ENCODE data around the gene DTWD2. TPM values are rescaled to one million over a fixed set of nuclear protein-coding genes. Genes with fewer than 3 reads are reported as not detected.
A peak's percentile ranks its signal among the peaks of the same experiment; 100 is the strongest.
"Not testable (repeated sequence)": the region's sequence is repeated elsewhere in the genome, so short reads cannot be mapped to it uniquely, and the experiment has no call there.

The DTWD2 gene
- total RNA-seq, 1 experiment from 2014 or later = 24.7 TPM

- Histone ChIP-seq H3K4me3 (ENCODE audit: insufficient read depth, low read depth, low read length) (no peak overlapping the region), H3K36me3 (replicated peaks; ENCODE audit: control insufficient read depth, insufficient read depth, low read length) (no peaks in the 10 kb centered on the region), H3K27me3 (ENCODE audit: control insufficient read depth, insufficient read depth, low read length) (no peaks in the 10 kb centered on the region)
- DNase-seq = no peak
Observed at GRCh38 chr5:119017994-119018393, 29.6 kb upstream of the DTWD2 start.

- no peak overlapping the region for H3K4me3 ChIP-seq (ENCODE audit: insufficient read depth, low read depth, low read length)
- no peaks in the 10 kb centered on the region for H3K36me3 ChIP-seq (replicated peaks; ENCODE audit: control insufficient read depth, insufficient read depth, low read length)
- DNase-seq = no peak
- no peaks in the 10 kb centered on the region for H3K27me3 ChIP-seq (ENCODE audit: control insufficient read depth, insufficient read depth, low read length)
Observed at GRCh38 chr5:119016125-119016774, 27.9 kb upstream of the DTWD2 start.

GRCh38 chr5:119011186-119011585 lies 22.8 kb upstream of the DTWD2 start:
- DNase-seq = peak; percentile 57
- Histone ChIP-seq H3K36me3 (replicated peaks; ENCODE audit: control insufficient read depth, insufficient read depth, low read length) (no peaks in the 10 kb centered on the region), H3K4me3 (ENCODE audit: insufficient read depth, low read depth, low read length) (no peak overlapping the region), H3K27me3 (ENCODE audit: control insufficient read depth, insufficient read depth, low read length) (no peaks in the 10 kb centered on the region)

- Histone ChIP-seq H3K4me3 (ENCODE audit: insufficient read depth, low read depth, low read length) (no peak overlapping the region), H3K27me3 (ENCODE audit: control insufficient read depth, insufficient read depth, low read length) (no peaks in the 10 kb centered on the region), H3K36me3 (replicated peaks; ENCODE audit: control insufficient read depth, insufficient read depth, low read length) (no peaks in the 10 kb centered on the region)
- DNase-seq = no peak
Observed at GRCh38 chr5:119010206-119010605, 21.9 kb upstream of the DTWD2 start.

GRCh38 chr5:119009131-119009530 lies 20.8 kb upstream of the DTWD2 start:
- DNase-seq = no peak
- Histone ChIP-seq H3K4me3 (ENCODE audit: insufficient read depth, low read depth, low read length) (no peak overlapping the region), H3K27me3 (ENCODE audit: control insufficient read depth, insufficient read depth, low read length) (no peaks in the 10 kb centered on the region), H3K36me3 (replicated peaks; ENCODE audit: control insufficient read depth, insufficient read depth, low read length) (no peaks in the 10 kb centered on the region)

GRCh38 chr5:118999696-119000095 lies 11.3 kb upstream of the DTWD2 start:
- Histone ChIP-seq H3K36me3 (replicated peaks; ENCODE audit: control insufficient read depth, insufficient read depth, low read length) (no peaks in the 10 kb centered on the region), H3K4me3 (ENCODE audit: insufficient read depth, low read depth, low read length) (no peak overlapping the region), H3K27me3 (ENCODE audit: control insufficient read depth, insufficient read depth, low read length) (no peaks in the 10 kb centered on the region)
- no peak for DNase-seq

GRCh38 chr5:118998861-118999260 lies 10.5 kb upstream of the DTWD2 start:
- H3K27me3 ChIP-seq (ENCODE audit: control insufficient read depth, insufficient read depth, low read length); H3K4me3 ChIP-seq (ENCODE audit: insufficient read depth, low read depth, low read length); H3K36me3 ChIP-seq (replicated peaks; ENCODE audit: control insufficient read depth, insufficient read depth, low read length); DNase-seq: not testable (repeated sequence)

GRCh38 chr5:118996098-118996497 lies 7.8 kb upstream of the DTWD2 start:
- H3K27me3 ChIP-seq (ENCODE audit: control insufficient read depth, insufficient read depth, low read length) = no peaks in the 10 kb centered on the region
- no peaks in the 10 kb centered on the region for H3K36me3 ChIP-seq (replicated peaks; ENCODE audit: control insufficient read depth, insufficient read depth, low read length)
- DNase-seq = no peak
- H3K4me3 ChIP-seq (ENCODE audit: insufficient read depth, low read depth, low read length) = no peak overlapping the region

GRCh38 chr5:118994595-118994994 lies 6.2 kb upstream of the DTWD2 start:
- no peak overlapping the region for H3K4me3 ChIP-seq (ENCODE audit: insufficient read depth, low read depth, low read length)
- no peaks in the 10 kb centered on the region for H3K36me3 ChIP-seq (replicated peaks; ENCODE audit: control insufficient read depth, insufficient read depth, low read length)
- H3K27me3 ChIP-seq (ENCODE audit: control insufficient read depth, insufficient read depth, low read length) = no peaks in the 10 kb centered on the region
- DNase-seq = no peak

GRCh38 chr5:118993118-118993517 lies 4.8 kb upstream of the DTWD2 start:
- DNase-seq; H3K4me3 ChIP-seq (ENCODE audit: insufficient read depth, low read depth, low read length): not testable (repeated sequence)

GRCh38 chr5:118992055-118992454 lies 3.7 kb upstream of the DTWD2 start:
- DNase-seq; H3K36me3 ChIP-seq (replicated peaks; ENCODE audit: control insufficient read depth, insufficient read depth, low read length); H3K4me3 ChIP-seq (ENCODE audit: insufficient read depth, low read depth, low read length); H3K27me3 ChIP-seq (ENCODE audit: control insufficient read depth, insufficient read depth, low read length): not testable (repeated sequence)

More at GRCh38 chr5:118993118-118993517, 4.8 kb upstream of the DTWD2 start:
- not testable (repeated sequence) for H3K36me3 ChIP-seq (replicated peaks; ENCODE audit: control insufficient read depth, insufficient read depth, low read length); H3K27me3 ChIP-seq (ENCODE audit: control insufficient read depth, insufficient read depth, low read length)

- no peaks in the 10 kb centered on the region for H3K27me3 ChIP-seq (ENCODE audit: control insufficient read depth, insufficient read depth, low read length)
- H3K36me3 ChIP-seq (replicated peaks; ENCODE audit: control insufficient read depth, insufficient read depth, low read length) = no peaks in the 10 kb centered on the region
- DNase-seq = no peak
- no peak overlapping the region for H3K4me3 ChIP-seq (ENCODE audit: insufficient read depth, low read depth, low read length)
Observed at GRCh38 chr5:118990582-118990981, 2.2 kb upstream of the DTWD2 start.

GRCh38 chr5:118989816-118990215 lies 1.5 kb upstream of the DTWD2 start:
- Histone ChIP-seq H3K27me3 (ENCODE audit: control insufficient read depth, insufficient read depth, low read length) (no peaks in the 10 kb centered on the region), H3K4me3 (ENCODE audit: insufficient read depth, low read depth, low read length) (no peak overlapping the region), H3K36me3 (replicated peaks; ENCODE audit: control insufficient read depth, insufficient read depth, low read length) (no peaks in the 10 kb centered on the region)
- DNase-seq = no peak

GRCh38 chr5:118988866-118989180 lies 476 bp upstream of the DTWD2 start:
- no peaks in the 10 kb centered on the region for H3K36me3 ChIP-seq (replicated peaks; ENCODE audit: control insufficient read depth, insufficient read depth, low read length)
- H3K4me3 ChIP-seq (ENCODE audit: insufficient read depth, low read depth, low read length) = peak overlapping the region; percentile 32
- H3K27me3 ChIP-seq (ENCODE audit: control insufficient read depth, insufficient read depth, low read length) = no peaks in the 10 kb centered on the region
- DNase-seq = no peak

- DNase-seq = no peak
- no peaks in the 10 kb centered on the region for H3K36me3 ChIP-seq (replicated peaks; ENCODE audit: control insufficient read depth, insufficient read depth, low read length)
- no peaks in the 10 kb centered on the region for H3K27me3 ChIP-seq (ENCODE audit: control insufficient read depth, insufficient read depth, low read length)
- H3K4me3 ChIP-seq (ENCODE audit: insufficient read depth, low read depth, low read length) = no peak overlapping the region
Observed at GRCh38 chr5:118984602-118985001, 3.7 kb downstream of the DTWD2 start.

- no peak overlapping the region for H3K4me3 ChIP-seq (ENCODE audit: insufficient read depth, low read depth, low read length)
- no peaks in the 10 kb centered on the region for H3K36me3 ChIP-seq (replicated peaks; ENCODE audit: control insufficient read depth, insufficient read depth, low read length)
- DNase-seq = no peak
- H3K27me3 ChIP-seq (ENCODE audit: control insufficient read depth, insufficient read depth, low read length) = no peaks in the 10 kb centered on the region
Observed at GRCh38 chr5:118981783-118982182, 6.6 kb downstream of the DTWD2 start.

Data from H7 (cell line).